ENCODE measurements around the gene PRPF18.

DNA sequence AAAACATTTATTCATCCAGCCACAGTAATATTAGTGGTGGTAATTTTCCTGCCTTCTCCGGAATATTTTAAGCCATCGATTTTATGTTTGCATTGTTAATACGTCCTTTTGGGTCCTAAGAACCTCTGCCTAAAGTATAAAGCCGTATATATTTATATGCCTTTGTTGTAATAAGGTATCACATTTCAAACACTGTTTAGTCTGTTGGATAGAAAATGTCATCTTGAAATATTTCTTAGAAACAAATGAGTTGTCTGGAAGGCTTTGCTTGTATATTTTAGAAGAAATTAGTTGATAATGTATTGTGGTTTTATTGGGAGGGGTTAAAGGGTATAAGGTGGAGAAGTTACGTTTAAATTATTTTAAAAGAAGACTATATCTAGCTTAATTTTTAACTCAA, 11.1 kb downstream of the PRPF18 start:
- TF ChIP-seq, protein P1, sequence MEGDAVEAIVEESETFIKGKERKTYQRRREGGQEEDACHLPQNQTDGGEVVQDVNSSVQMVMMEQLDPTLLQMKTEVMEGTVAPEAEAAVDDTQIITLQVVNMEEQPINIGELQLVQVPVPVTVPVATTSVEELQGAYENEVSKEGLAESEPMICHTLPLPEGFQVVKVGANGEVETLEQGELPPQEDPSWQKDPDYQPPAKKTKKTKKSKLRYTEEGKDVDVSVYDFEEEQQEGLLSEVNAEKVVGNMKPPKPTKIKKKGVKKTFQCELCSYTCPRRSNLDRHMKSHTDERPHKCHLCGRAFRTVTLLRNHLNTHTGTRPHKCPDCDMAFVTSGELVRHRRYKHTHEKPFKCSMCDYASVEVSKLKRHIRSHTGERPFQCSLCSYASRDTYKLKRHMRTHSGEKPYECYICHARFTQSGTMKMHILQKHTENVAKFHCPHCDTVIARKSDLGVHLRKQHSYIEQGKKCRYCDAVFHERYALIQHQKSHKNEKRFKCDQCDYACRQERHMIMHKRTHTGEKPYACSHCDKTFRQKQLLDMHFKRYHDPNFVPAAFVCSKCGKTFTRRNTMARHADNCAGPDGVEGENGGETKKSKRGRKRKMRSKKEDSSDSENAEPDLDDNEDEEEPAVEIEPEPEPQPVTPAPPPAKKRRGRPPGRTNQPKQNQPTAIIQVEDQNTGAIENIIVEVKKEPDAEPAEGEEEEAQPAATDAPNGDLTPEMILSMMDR (IDR thresholded peaks at IDR 0.05; ENCODE audit: insufficient read depth, low read depth, low read length), result no peak
- no peak for TF ChIP-seq EZH2 (IDR thresholded peaks at IDR 0.05; ENCODE audit: insufficient read depth, low read length)

Measured in astrocyte (in vitro differentiated cells and primary cell).